Left lung (tissue), 10 donors: Measurements from ENCODE around the gene WAC. TPM values are rescaled to one million over a fixed set of nuclear protein-coding genes. Genes with fewer than 3 reads are reported as not detected.
A peak's percentile ranks its signal among the peaks of the same experiment; 100 is the strongest.

Source experiments
- ATAC-seq: fragments of 200-7000 bp; cut with Tn5 transposase; one replicate; pipeline ENCODE4 v1.9.1; 2020; ENCODE audit warnings: moderate library complexity
- DNase-seq, 4 donors: peaks; one replicate each; pipeline ENCODE4 v3.0.0-alpha.2; 2013 to 2020
- H3K27ac ChIP-seq, 2 donors: fragments of 200-600 bp; sonication (generic) in 1 of 2; one replicate each; pipeline versions ENCODE4 v1.5.0 to v1.8.0; 2020 to 2021
- H3K27me3 ChIP-seq, 2 donors: fragments of 200-600 bp; sonication (generic) in 1 of 2; one replicate each; pipeline versions ENCODE4 v1.5.0 to v1.8.0; 2020 to 2021
- H3K36me3 ChIP-seq, 2 donors: fragments of 200-600 bp; sonication (generic) in 1 of 2; one replicate each; pipeline versions ENCODE4 v1.5.0 to v1.8.0; 2020 to 2021
- H3K4me1 ChIP-seq, 2 donors: fragments of 200-600 bp; one replicate each; pipeline ENCODE4 v1.8.0; 2021
- H3K4me3 ChIP-seq, 2 donors: fragments of 200-600 bp; sonication (generic) in 1 of 2; one replicate each; pipeline versions ENCODE4 v1.5.0 to v1.8.0; 2020 to 2021; ENCODE audit warnings: mild to moderate bottlenecking in 1 of 2
- H3K9me3 ChIP-seq, 2 donors: fragments of 200-600 bp; sonication (generic) in 1 of 2; one replicate each; pipeline versions ENCODE4 v1.5.0 to v1.8.0; 2020 to 2021
- intact Hi-C, 2 donors: fragments of 100-400 bp; cut with DNase I; formaldehyde crosslinking; loops; one replicate each; pipeline versions ENCODE4 v1.11.2 to v1.14.2; 2022
- polyA plus RNA-seq, 6 donors: library from polyadenylated mRNA; unstranded; fragments of 120-200 nt; gene quantifications; one replicate each; pipeline ENCODE4 v1.2.1, GENCODE V29; 2013; ENCODE audit not compliant: insufficient read length in 6 of 6
- total RNA-seq, 2 donors: library from RNA; stranded (reverse); fragmentation: NEBNext Ultra II Directional; extraction: Animal tissue kit (Norgen Biotek cat#: 25700); gene quantifications; one replicate each; pipeline ENCODE4 v1.2.1, GENCODE V29; 2021
- TF ChIP-seq, protein P1 (sequence below), 2 donors: fragments of 200-600 bp; sonication (generic) in 1 of 2; IDR thresholded peaks; one replicate each; pipeline versions ENCODE4 v1.5.0 to v1.8.0; 2021; ENCODE audit warnings: antibody characterized with exemption in 2 of 2
- donor health status: DM: no; HTN: yes; CAD: no.
- donor health status: DM: no; HTN: no; CAD: no.

WAC gene
- total and polyA plus RNA-seq, 8 donors: 90.7 to 171 (median 146) TPM

DNA sequence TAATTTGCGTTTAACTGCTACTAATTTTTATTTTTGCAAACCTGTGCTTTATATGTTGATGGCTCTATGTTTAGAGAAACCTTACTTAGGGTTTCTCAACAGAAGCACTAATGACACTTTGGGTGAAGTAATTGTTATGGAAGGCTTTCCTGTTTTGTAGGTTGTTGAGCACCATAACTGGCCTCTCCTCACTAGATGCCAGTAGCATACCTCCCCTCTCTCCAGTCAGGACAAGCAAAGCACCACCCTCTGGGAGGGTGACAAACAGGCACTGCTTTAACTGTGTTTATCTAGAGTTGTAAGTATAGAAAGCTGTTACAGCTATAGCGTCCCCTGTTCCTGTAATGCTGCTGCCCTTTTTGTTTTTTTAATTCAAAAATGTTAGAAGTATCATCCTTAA lies 60.9 kb downstream of the WAC start:
- intact Hi-C loops: no loop called here
- peaks cover 0 to 44% of the 10 kb centered on the region in 2 donors for H3K36me3 ChIP-seq
- H3K4me1 ChIP-seq: peaks cover 5 to 32% of the 10 kb centered on the region in 2 donors
- no peak overlapping the region for H3K4me3 ChIP-seq
- H3K9me3 ChIP-seq: no peaks in the 10 kb centered on the region
- TF ChIP-seq, protein P1, sequence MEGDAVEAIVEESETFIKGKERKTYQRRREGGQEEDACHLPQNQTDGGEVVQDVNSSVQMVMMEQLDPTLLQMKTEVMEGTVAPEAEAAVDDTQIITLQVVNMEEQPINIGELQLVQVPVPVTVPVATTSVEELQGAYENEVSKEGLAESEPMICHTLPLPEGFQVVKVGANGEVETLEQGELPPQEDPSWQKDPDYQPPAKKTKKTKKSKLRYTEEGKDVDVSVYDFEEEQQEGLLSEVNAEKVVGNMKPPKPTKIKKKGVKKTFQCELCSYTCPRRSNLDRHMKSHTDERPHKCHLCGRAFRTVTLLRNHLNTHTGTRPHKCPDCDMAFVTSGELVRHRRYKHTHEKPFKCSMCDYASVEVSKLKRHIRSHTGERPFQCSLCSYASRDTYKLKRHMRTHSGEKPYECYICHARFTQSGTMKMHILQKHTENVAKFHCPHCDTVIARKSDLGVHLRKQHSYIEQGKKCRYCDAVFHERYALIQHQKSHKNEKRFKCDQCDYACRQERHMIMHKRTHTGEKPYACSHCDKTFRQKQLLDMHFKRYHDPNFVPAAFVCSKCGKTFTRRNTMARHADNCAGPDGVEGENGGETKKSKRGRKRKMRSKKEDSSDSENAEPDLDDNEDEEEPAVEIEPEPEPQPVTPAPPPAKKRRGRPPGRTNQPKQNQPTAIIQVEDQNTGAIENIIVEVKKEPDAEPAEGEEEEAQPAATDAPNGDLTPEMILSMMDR (IDR thresholded peaks at IDR 0.05): no peak
- peak; percentile 73 for ATAC-seq
- H3K27ac ChIP-seq: peak overlapping the region in 1 of 2 donors; percentile 25
- no peak for DNase-seq
- H3K27me3 ChIP-seq: no peaks in the 10 kb centered on the region

DNA sequence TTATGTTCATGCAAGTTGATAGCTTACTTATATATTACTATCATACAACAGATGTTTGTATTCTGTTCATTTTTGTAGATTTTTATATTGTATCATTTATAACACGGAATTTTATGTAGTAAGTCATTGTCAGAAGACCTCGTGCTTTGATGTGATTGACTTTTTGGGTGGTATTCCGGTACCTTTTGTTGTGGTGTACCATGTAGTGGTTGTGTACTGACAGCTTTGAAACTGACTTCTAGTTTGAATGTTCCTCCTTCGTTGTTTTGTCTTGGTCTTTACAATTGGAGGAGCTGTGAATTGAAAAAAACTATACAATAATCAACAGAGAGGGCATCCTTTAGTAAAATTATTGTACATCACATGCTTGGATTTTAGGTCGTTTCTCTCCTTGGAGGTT lies 61.5 kb downstream of the WAC start:
- TF ChIP-seq, protein P1 (IDR thresholded peaks at IDR 0.05): no peak
- Histone ChIP-seq H3K27me3 (no peaks in the 10 kb centered on the region), H3K9me3 (no peaks in the 10 kb centered on the region), H3K36me3 (peaks cover 0 to 44% of the 10 kb centered on the region in 2 donors), H3K4me3 (no peak overlapping the region), H3K27ac (peak overlapping the region in 1 of 2 donors; percentile 25), H3K4me1 (peaks cover 5 to 29% of the 10 kb centered on the region in 2 donors)
- ATAC-seq (no peak), DNase-seq (no peak)
- intact Hi-C loops: no loop called here

DNA sequence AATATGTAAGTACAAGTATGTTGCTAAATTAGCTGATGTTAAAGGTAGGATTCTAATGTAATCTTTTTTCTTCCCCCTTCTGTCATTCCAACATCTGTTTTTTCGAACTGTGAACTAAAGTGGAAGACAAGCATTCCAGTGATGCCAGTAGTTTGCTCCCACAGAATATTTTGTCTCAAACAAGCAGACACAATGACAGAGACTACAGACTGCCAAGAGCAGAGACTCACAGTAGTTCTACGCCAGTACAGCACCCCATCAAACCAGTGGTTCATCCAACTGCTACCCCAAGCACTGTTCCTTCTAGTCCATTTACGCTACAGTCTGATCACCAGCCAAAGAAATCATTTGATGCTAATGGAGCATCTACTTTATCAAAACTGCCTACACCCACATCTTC lies 62.7 kb downstream of the WAC start:
- no peak overlapping the region for H3K4me3 ChIP-seq
- peaks cover 0 to 32% of the 10 kb centered on the region in 2 donors for H3K36me3 ChIP-seq
- H3K27me3 ChIP-seq: no peaks in the 10 kb centered on the region
- TF ChIP-seq, protein P1 (IDR thresholded peaks at IDR 0.05): no peak
- DNase-seq (no peak), ATAC-seq (no peak)
- no peaks in the 10 kb centered on the region for H3K9me3 ChIP-seq
- H3K4me1 ChIP-seq: peaks cover 5 to 33% of the 10 kb centered on the region in 2 donors
- no peak overlapping the region for H3K27ac ChIP-seq
- intact Hi-C loops: no loop called here

DNA sequence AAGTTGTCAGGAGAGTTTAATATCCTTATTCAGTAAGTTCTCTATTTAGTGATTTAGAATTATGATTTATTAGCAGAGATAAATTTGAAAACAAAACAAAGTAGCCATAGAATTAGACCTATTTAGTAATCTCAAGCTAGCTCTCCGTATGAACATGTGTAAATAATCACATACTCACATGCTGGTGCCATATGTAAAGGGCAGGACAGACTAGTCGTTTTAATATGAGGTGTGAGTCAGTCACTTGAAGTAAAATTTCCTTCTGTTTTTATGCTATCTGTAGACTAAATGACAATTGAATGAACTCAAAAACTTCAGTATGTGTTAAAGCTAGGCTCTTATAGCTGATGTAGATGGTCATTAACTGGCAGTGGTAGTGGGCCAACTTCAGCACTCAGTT lies 67.1 kb downstream of the WAC start:
- Histone ChIP-seq H3K9me3 (no peaks in the 10 kb centered on the region), H3K27me3 (no peaks in the 10 kb centered on the region), H3K27ac (no peak overlapping the region), H3K36me3 (peaks cover 0 to 12% of the 10 kb centered on the region in 2 donors), H3K4me3 (no peak overlapping the region), H3K4me1 (peaks cover 5 to 22% of the 10 kb centered on the region in 2 donors)
- TF ChIP-seq, protein P1 (IDR thresholded peaks at IDR 0.05): no peak
- DNase-seq (no peak), ATAC-seq (no peak)
- intact Hi-C loops: no loop called here

DNA sequence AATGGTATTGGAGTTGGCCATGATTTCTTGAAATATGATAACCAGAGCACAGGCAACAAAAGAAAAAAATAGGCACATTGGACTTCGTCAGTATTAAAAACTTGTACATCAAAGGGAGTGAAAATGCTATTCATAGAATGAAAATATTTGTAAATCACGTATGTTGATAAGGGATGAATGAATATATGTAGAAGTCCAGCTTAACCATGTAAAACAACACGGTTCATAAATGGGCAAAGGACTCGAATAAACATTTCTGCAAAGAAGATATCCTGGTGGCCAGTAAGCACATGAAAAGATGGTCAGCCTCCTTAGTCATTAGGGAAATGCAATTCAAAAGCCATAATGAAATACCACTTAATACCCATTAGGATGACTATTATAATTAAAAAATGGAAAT lies 68.1 kb downstream of the WAC start:
- H3K27me3 ChIP-seq: no peaks in the 10 kb centered on the region
- H3K4me1 ChIP-seq: peaks cover 0 to 22% of the 10 kb centered on the region in 2 donors
- H3K27ac ChIP-seq: no peak overlapping the region
- H3K36me3 ChIP-seq: peaks cover 0 to 7% of the 10 kb centered on the region in 2 donors
- ATAC-seq: no peak
- intact Hi-C loops: no loop called here
- DNase-seq: no peak
- TF ChIP-seq, protein P1 (IDR thresholded peaks at IDR 0.05): no peak
- H3K4me3 ChIP-seq: no peak overlapping the region
- no peaks in the 10 kb centered on the region for H3K9me3 ChIP-seq
